Measurements from ENCODE around the gene LIPT1.

Gene LIPT1

GRCh38 chr2:99150706-99151105 lies 4.1 kb upstream of the LIPT1 start:
- no peaks in the 10 kb centered on the region for H3K36me3 ChIP-seq (ENCODE audit: control insufficient read depth, insufficient read depth, low read length)
- no peak overlapping the region for H3K27ac ChIP-seq (ENCODE audit: low read depth, low read length)

GRCh38 chr2:99152199-99152895 lies 2.4 kb upstream of the LIPT1 start:
- no peak overlapping the region for H3K4me3 ChIP-seq (ENCODE audit: low read length)
- H3K9ac ChIP-seq (ENCODE audit: low read length): no peak overlapping the region
- H3K27me3 ChIP-seq (ENCODE audit: control insufficient read depth, insufficient read depth, low read length): no peaks in the 10 kb centered on the region
- H3K36me3 ChIP-seq (ENCODE audit: control insufficient read depth, insufficient read depth, low read length): peaks cover 3% of the 10 kb centered on the region
- H3K4me1 ChIP-seq (ENCODE audit: control insufficient read depth, insufficient read depth, low read length): no peaks in the 10 kb centered on the region
- H3K27ac ChIP-seq (ENCODE audit: low read depth, low read length): no peak overlapping the region

More at GRCh38 chr2:99150706-99151105, 4.1 kb upstream of the LIPT1 start:
- H3K4me1 ChIP-seq (ENCODE audit: control insufficient read depth, insufficient read depth, low read length): no peaks in the 10 kb centered on the region
- no peak overlapping the region for H3K4me3 ChIP-seq (ENCODE audit: low read length)
- H3K27me3 ChIP-seq (ENCODE audit: control insufficient read depth, insufficient read depth, low read length): no peaks in the 10 kb centered on the region
- H3K9ac ChIP-seq (ENCODE audit: low read length): no peak overlapping the region

GRCh38 chr2:99153921-99154604 lies 704 bp upstream of the LIPT1 start:
- Histone ChIP-seq H3K36me3 (ENCODE audit: control insufficient read depth, insufficient read depth, low read length) (peaks cover 4% of the 10 kb centered on the region), H3K27me3 (ENCODE audit: control insufficient read depth, insufficient read depth, low read length) (no peaks in the 10 kb centered on the region), H3K9ac (ENCODE audit: low read length) (no peak overlapping the region), H3K27ac (ENCODE audit: low read depth, low read length) (peak overlapping the region; percentile 89), H3K4me3 (ENCODE audit: low read length) (peak overlapping the region; percentile 85), H3K4me1 (ENCODE audit: control insufficient read depth, insufficient read depth, low read length) (no peaks in the 10 kb centered on the region)

- Histone ChIP-seq H3K27ac (ENCODE audit: low read depth, low read length) (no peak overlapping the region), H3K4me1 (ENCODE audit: control insufficient read depth, insufficient read depth, low read length) (no peaks in the 10 kb centered on the region), H3K27me3 (ENCODE audit: control insufficient read depth, insufficient read depth, low read length) (no peaks in the 10 kb centered on the region), H3K9ac (ENCODE audit: low read length) (no peak overlapping the region), H3K36me3 (ENCODE audit: control insufficient read depth, insufficient read depth, low read length) (peaks cover 7% of the 10 kb centered on the region), H3K4me3 (ENCODE audit: low read length) (no peak overlapping the region)
Observed at GRCh38 chr2:99156891-99157290, 2.1 kb downstream of the LIPT1 start.

GRCh38 chr2:99158599-99158998 lies 3.8 kb downstream of the LIPT1 start:
- Histone ChIP-seq H3K27ac (ENCODE audit: low read depth, low read length) (no peak overlapping the region), H3K4me3 (ENCODE audit: low read length) (no peak overlapping the region), H3K9ac (ENCODE audit: low read length) (no peak overlapping the region), H3K27me3 (ENCODE audit: control insufficient read depth, insufficient read depth, low read length) (no peaks in the 10 kb centered on the region), H3K4me1 (ENCODE audit: control insufficient read depth, insufficient read depth, low read length) (no peaks in the 10 kb centered on the region), H3K36me3 (ENCODE audit: control insufficient read depth, insufficient read depth, low read length) (peaks cover 10% of the 10 kb centered on the region)

- Histone ChIP-seq H3K4me1 (ENCODE audit: control insufficient read depth, insufficient read depth, low read length) (no peaks in the 10 kb centered on the region), H3K27me3 (ENCODE audit: control insufficient read depth, insufficient read depth, low read length) (no peaks in the 10 kb centered on the region), H3K27ac (ENCODE audit: low read depth, low read length) (no peak overlapping the region), H3K4me3 (ENCODE audit: low read length) (no peak overlapping the region), H3K36me3 (ENCODE audit: control insufficient read depth, insufficient read depth, low read length) (peaks cover 10% of the 10 kb centered on the region), H3K9ac (ENCODE audit: low read length) (no peak overlapping the region)
Observed at GRCh38 chr2:99159594-99159993, 4.8 kb downstream of the LIPT1 start.

- H3K27me3 ChIP-seq (ENCODE audit: control insufficient read depth, insufficient read depth, low read length): no peaks in the 10 kb centered on the region
- no peak overlapping the region for H3K27ac ChIP-seq (ENCODE audit: low read depth, low read length)
- H3K4me1 ChIP-seq (ENCODE audit: control insufficient read depth, insufficient read depth, low read length): no peaks in the 10 kb centered on the region
- H3K4me3 ChIP-seq (ENCODE audit: low read length): no peak overlapping the region
- no peak overlapping the region for H3K9ac ChIP-seq (ENCODE audit: low read length)
- peaks cover 11% of the 10 kb centered on the region for H3K36me3 ChIP-seq (ENCODE audit: control insufficient read depth, insufficient read depth, low read length)
Observed at GRCh38 chr2:99166218-99166617, 11.5 kb downstream of the LIPT1 start.

- Histone ChIP-seq H3K27me3 (ENCODE audit: control insufficient read depth, insufficient read depth, low read length) (no peaks in the 10 kb centered on the region), H3K4me1 (ENCODE audit: control insufficient read depth, insufficient read depth, low read length) (no peaks in the 10 kb centered on the region), H3K27ac (ENCODE audit: low read depth, low read length) (no peak overlapping the region), H3K4me3 (ENCODE audit: low read length) (no peak overlapping the region), H3K9ac (ENCODE audit: low read length) (no peak overlapping the region), H3K36me3 (ENCODE audit: control insufficient read depth, insufficient read depth, low read length) (peaks cover 10% of the 10 kb centered on the region)
Observed at GRCh38 chr2:99169534-99169933, 14.8 kb downstream of the LIPT1 start.

GRCh38 chr2:99171377-99172140 lies 16.8 kb downstream of the LIPT1 start:
- Histone ChIP-seq H3K27me3 (ENCODE audit: control insufficient read depth, insufficient read depth, low read length) (no peaks in the 10 kb centered on the region), H3K9ac (ENCODE audit: low read length) (no peak overlapping the region), H3K27ac (ENCODE audit: low read depth, low read length) (no peak overlapping the region), H3K4me3 (ENCODE audit: low read length) (no peak overlapping the region), H3K4me1 (ENCODE audit: control insufficient read depth, insufficient read depth, low read length) (no peaks in the 10 kb centered on the region), H3K36me3 (ENCODE audit: control insufficient read depth, insufficient read depth, low read length) (peaks cover 10% of the 10 kb centered on the region)

GRCh38 chr2:99180755-99181623 lies 26.2 kb downstream of the LIPT1 start, which contains the start of the genes MITD1 and MRPL30:
Gene MITD1, minus strand, starts transcription at chr2:99181058. Its CDS starts 77 bp downstream, at chr2:99180981.
Gene MRPL30, plus strand, starts transcription at chr2:99181184. Its CDS starts 5,020 bp downstream, at chr2:99186204.
- Histone ChIP-seq H3K27me3 (ENCODE audit: control insufficient read depth, insufficient read depth, low read length) (no peaks in the 10 kb centered on the region), H3K9ac (ENCODE audit: low read length) (peak within 1 kb of the TSS; percentile 88), H3K4me3 (ENCODE audit: low read length) (peak within 1 kb of the TSS; percentile 99), H3K27ac (ENCODE audit: low read depth, low read length) (peak within 1 kb of the TSS; percentile 85), H3K4me1 (ENCODE audit: control insufficient read depth, insufficient read depth, low read length) (peaks cover 6% of the 10 kb centered on the region), H3K36me3 (ENCODE audit: control insufficient read depth, insufficient read depth, low read length) (peaks cover 2% of the 10 kb centered on the region)

GRCh38 chr2:99181624-99182000 lies 26.8 kb downstream of the LIPT1 start:
- Histone ChIP-seq H3K36me3 (ENCODE audit: control insufficient read depth, insufficient read depth, low read length) (peaks cover 2% of the 10 kb centered on the region), H3K27ac (ENCODE audit: low read depth, low read length) (no peak overlapping the region), H3K27me3 (ENCODE audit: control insufficient read depth, insufficient read depth, low read length) (no peaks in the 10 kb centered on the region), H3K4me1 (ENCODE audit: control insufficient read depth, insufficient read depth, low read length) (peaks cover 6% of the 10 kb centered on the region), H3K4me3 (ENCODE audit: low read length) (peak overlapping the region; percentile 99), H3K9ac (ENCODE audit: low read length) (peak overlapping the region; percentile 74)

All from rectal smooth muscle tissue (tissue), 1 donor.